GM21367 (cell line): Measurements from ENCODE around the gene EPB41L3.

Experiments used
- ATAC-seq: cut with Tn5 transposase; IDR thresholded peaks from one replicate; pipeline ENCODE4 v1.9.1; 2021; ENCODE audit not compliant: unreplicated experiment

Gene EPB41L3

GRCh38 chr18:5419030-5419429 is 124.8 kb downstream of the EPB41L3 start:
- no peak for ATAC-seq

- no peak for ATAC-seq
Measured at GRCh38 chr18:5417342-5417741, 126.5 kb downstream of the EPB41L3 start.

GRCh38 chr18:5416112-5416511 is 127.7 kb downstream of the EPB41L3 start:
- ATAC-seq, result no peak

DNA sequence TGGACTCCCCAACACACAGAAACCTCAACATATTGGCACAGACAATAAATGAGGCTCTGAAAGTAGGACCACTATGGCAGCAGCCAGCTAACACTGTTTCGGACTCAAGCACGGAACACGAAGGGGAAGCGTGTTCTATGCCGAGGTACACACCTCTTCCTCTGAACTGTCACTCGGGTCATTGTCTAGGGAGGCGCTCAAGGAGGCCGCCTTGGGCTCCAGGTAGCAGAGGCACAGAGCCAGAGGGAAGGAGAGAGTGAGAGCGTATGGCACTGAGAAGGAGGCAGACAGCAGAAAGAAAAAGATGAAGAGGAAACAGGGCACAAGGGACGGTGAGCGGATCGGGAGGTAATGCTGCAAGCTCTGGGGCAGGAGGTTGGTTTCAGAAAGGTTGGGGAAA is 128.1 kb downstream of the EPB41L3 start:
- ATAC-seq, result no peak

- no peak for ATAC-seq
Measured at GRCh38 chr18:5415031-5415430, 128.8 kb downstream of the EPB41L3 start.

DNA sequence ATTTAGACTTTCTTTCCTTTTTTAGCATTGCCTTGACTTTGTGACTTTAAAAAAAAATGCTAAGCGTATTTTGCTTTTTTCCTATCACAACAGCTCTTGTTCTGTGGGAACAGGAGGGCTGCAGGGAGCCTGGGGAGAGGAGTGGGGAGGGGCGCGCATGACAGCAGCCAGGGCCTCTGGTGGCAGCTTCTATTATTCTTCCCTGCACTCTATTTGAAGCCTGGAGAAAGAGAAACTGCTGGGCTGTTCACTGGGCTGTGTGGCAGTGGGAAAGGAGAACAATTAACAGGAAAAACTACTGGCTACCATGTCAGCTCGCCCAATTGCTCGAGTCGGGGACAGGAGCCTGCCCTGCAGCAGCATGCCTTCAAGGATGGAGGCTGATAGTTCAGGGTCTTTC is 129.3 kb downstream of the EPB41L3 start:
- ATAC-seq, result no peak

DNA sequence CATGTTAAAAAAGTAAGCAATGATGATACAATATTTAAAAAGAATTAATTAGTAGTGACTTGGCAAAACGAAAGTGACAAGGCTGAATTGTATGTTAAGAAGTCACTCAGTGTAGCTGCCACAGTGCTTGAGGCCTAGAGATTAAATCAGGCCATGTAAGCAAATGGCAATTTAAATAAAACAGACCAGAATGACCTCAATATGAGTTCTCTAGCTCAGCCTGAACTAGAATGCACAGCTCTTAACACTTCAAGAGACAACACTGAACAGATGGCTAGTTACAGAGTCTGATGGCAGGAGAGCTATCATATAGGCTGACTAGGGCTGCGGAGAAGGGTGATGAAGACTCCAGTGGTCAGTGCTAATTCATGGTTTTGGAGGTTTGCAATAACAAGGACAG is 130.3 kb downstream of the EPB41L3 start:
- no peak for ATAC-seq

GRCh38 chr18:5410582-5410981 is 133.2 kb downstream of the EPB41L3 start:
- ATAC-seq, result no peak

GRCh38 chr18:5398269-5398668 is 145.5 kb downstream of the EPB41L3 start:
- no peak for ATAC-seq

DNA sequence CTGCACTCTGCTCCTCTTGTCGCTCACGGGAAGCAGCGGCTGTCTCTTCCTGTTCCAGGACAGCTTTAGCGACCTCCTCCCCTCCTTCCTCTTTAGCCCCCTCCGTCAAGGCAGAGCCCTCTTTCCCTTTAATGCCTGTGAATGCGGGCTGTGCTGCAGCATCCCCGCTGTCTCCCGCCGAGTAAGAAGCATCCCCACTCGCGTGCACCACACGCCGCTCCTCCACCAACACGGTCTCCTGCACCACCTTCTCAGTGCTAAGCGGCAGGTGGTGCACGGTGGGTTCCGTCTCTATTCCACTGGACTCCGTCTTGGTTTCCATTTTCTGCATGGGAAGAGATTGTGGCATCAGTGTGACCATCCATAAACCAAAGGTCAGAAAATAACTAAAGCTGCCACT is 146.7 kb downstream of the EPB41L3 start:
- ATAC-seq, result no peak

GRCh38 chr18:5395860-5396448 is 147.8 kb downstream of the EPB41L3 start:
- no peak for ATAC-seq

DNA sequence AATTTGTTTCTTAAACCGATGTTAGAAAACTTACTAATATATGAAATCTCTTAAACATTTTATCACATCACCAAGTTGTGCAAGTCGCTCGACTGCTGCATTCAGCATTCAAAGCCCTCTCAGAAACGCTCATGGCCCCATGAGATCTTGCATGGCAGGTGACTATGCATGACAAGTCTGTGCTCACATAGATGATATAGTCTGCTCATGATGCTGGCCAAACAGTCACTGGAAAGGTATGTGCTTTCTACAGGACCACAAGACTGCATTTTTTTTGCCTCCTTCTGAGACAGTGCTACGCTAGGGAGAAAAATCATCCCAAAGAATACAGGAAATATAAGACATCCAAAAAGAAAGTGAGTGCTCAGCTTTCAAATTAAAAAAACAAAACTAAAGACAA is 150.0 kb downstream of the EPB41L3 start:
- ATAC-seq, result no peak

DNA sequence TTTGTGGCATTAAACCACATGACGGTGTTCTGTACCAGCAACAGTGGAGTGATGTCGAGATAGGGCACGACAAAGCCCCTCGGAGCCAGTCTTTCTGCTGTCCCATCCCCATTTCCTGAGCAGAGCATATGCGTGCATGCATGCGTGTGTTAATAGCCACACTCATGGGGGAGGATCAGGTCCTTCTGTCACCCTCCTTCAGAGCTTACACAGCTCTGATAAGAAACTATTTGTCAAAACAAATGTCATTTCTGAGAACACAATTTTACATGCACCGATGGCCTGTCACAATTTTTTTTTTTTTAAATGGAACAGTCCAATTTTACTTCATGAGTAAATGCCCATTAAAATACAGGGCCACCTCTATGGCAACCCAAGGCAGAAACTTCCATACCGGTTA is 152.4 kb downstream of the EPB41L3 start:
- no peak for ATAC-seq

- ATAC-seq, result no peak
Measured at GRCh38 chr18:5389356-5389755, 154.4 kb downstream of the EPB41L3 start.

DNA sequence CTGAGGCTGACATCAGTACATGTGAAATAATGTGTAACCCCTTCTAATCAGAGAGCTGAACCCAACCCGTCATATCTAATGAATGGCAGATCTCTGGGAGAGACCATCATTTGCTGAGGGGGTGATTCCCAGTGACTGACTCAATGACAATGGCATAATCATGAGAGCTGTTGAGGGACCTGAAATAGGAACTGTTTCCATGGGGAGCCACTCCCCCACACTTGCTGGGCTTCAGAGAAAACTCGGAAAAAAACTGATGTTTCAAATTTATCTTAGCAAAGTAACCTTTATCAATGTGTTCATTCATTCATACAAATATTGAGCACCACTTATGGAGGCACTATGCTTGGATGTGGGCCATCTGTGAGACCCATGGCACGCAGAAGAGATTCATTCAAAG is 154.9 kb downstream of the EPB41L3 start:
- ATAC-seq, result no peak

DNA sequence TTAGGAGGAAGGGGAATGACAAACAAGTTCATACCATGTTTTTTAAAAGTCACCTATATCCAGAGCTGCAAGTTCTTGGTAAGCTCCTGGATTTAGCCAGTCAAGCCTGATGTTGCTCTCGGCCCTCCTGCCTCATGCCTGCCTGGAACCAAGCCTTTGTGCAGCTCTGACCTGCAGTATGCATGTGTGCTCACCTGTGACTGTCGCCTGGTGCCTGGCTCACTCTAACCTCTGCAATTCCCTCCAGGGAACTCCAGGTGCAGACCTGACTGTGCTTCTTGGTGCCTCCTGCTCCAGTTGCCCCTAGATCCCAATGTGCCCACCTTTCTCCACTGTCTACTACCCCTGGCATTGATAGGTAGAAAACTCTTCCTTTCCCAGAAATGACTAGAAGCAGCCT is 163.2 kb downstream of the EPB41L3 start:
- ATAC-seq, result no peak

DNA sequence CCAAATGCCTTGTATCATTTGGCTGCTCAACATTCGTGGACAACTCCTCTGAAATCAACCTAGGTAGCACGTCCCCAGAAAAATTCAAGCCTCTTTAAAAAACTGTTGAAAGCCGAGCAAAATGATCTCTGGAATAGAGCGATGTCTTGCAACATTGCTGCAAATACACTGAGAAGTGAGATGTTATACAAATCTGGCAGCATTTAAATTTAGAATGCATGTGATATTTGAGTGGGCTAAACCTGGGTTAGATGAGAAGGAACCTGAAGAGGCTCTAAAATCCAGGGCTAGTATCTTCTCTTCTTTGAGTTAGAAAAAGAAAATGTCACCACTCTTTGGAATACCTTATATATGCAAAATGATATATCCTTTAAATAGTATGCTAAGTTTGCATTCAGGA is 166.8 kb downstream of the EPB41L3 start:
- no peak for ATAC-seq

DNA sequence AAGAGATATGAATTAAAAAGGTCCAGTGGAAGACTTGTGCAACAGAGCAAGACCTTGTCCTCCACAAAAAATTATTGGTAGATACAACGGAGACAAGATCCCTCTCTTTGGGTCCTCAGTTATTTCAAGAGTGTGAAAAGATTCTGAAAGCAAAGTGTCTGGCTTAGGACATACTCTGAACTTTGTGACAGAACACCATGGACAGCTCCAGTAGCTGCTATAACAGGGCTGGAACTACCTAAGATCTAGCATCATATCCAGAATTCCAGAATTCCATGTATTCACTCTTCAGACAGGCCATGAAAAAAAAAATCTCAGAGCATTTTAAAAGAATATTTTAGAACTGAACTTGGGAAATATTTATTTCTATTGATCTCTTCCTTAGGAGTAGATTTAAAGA is 173.5 kb downstream of the EPB41L3 start:
- ATAC-seq, result no peak

- no peak for ATAC-seq
Measured at GRCh38 chr18:5369513-5369912, 174.3 kb downstream of the EPB41L3 start.

DNA sequence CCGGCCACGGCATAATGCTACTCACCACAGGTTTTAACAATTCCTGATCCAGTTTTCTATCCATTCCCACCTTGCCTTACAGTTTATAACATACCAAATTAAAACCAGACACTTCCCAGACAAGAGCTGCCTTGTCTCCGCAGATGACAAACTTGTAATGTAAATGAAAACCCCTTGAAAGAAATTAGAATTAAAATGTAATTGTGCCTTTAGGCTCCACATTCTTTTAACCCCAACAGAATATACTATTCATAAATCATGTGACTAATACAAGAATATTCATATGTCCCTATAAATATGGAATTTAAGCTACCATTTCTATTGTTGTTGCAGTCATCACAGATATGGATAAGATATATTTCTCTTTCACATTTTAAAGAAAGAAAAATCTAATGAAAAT is 178.4 kb downstream of the EPB41L3 start:
- no peak for ATAC-seq

DNA sequence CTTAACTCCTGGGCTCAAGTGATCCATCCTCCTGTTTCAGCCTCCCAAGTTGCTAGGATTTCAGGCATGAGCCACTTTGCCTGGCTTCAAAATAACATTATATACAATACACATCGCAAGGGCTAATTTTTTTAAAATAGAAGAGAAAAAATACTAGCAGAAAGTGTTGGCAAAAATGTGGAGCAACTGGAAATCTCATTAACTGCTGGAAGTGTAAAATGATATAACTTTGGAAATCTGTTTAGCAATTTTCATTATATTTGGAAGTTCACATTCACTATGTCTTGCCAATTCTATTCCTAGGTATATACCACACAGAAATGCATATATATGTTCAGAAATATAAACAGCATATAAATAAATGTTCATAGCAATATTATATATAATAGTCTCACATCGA is 193.2 kb downstream of the EPB41L3 start:
- no peak for ATAC-seq
